Right lobe of liver (tissue), 6 donors: ENCODE data around the gene HELZ2. TPM values are rescaled to one million over a fixed set of nuclear protein-coding genes. Genes with fewer than 3 reads are reported as not detected.

Experiments
- ATAC-seq, 4 donors: fragments of 200-7000 bp; cut with Tn5 transposase; one replicate each; pipeline ENCODE4 v1.9.1; 2020; ENCODE audit warnings: mild to moderate bottlenecking in 4 of 4, moderate library complexity in 4 of 4
- DNase-seq, 3 donors: peaks; one replicate each; pipeline ENCODE4 v3.0.0-alpha.2; 2020
- H3K27ac ChIP-seq, 3 donors: fragments of 200-600 bp; one replicate each; pipeline ENCODE4 v1.8.0; 2022
- H3K27me3 ChIP-seq, 2 donors: fragments of 200-600 bp; one replicate each; pipeline ENCODE4 v1.8.0; 2022
- H3K36me3 ChIP-seq, 4 donors: fragments of 200-600 bp; sonication (generic) in 1 of 4; one replicate each; pipeline versions ENCODE4 v1.5.1 to v1.8.0; 2017 to 2022; ENCODE audit warnings: control low read depth in 1 of 4
- H3K4me1 ChIP-seq, 4 donors: fragments of 200-600 bp; sonication (generic) in 1 of 4; one replicate each; pipeline versions ENCODE4 v1.5.1 to v1.8.0; 2017 to 2022; ENCODE audit warnings: control low read depth in 1 of 4
- H3K4me3 ChIP-seq, 3 donors: fragments of 200-600 bp; one replicate each; pipeline ENCODE4 v1.8.0; 2022
- H3K9me3 ChIP-seq, 4 donors: fragments of 200-600 bp; sonication (generic) in 1 of 4; one replicate each; pipeline versions ENCODE4 v1.5.1 to v1.8.0; 2017 to 2022; ENCODE audit warnings: control low read depth in 1 of 4
- CTCF ChIP-seq, 4 donors: fragments of 200-600 bp in 3 of 4; fragments of 450-650 bp in 1 of 4; IDR thresholded peaks; one replicate each; pipeline versions ENCODE4 v1.5.1 to v1.8.0; 2016 to 2022; ENCODE audit warnings: antibody characterized with exemption in 4 of 4, mild to moderate bottlenecking in 2 of 4
- POLR2A ChIP-seq: fragments of 450-650 bp; IDR thresholded peaks from one replicate; pipeline ENCODE4 v1.6.1; 2017; ENCODE audit warnings: antibody characterized with exemption, mild to moderate bottlenecking
- WGBS: methylation state at CpG from one replicate; pipeline ENCODE4 v1.1.6; 2018; ENCODE audit warnings: low coverage, low lambda C conversion rate; ENCODE audit not compliant: insufficient coverage; ENCODE audit errors: missing lambda C conversion rate; 5-methylcytosine and 5-hydroxymethylcytosine counted together
- intact Hi-C, 2 donors: fragments of 100-400 bp; cut with DNase I; formaldehyde crosslinking; loops; one replicate each; pipeline versions ENCODE4 v1.11.2 to v1.14.1; 2022
- total RNA-seq, 6 experiments: library from RNA; depleted of rRNA in 2 of 6; stranded (reverse); fragments of >200 nt in 2 of 6; fragmentation: NEBNext Ultra II Directional in 3 of 6; extraction: Animal tissue kit (Norgen Biotek cat#: 25700) in 3 of 6; gene quantifications; one replicate each; pipeline versions ENCODE4 v1.1.0 to v1.2.4, GENCODE V29; 2016 to 2023
- donor health status: DM: no; HTN: yes; CAD: no.
- donor health status: DM: no; HTN: no; CAD: no.
- donor health status: DM: no; HTN: no; CAD: no.
- donor health status: DM: no; HTN: yes; CAD: no.
- donor health status: DM: no; HTN: yes; CAD: no.

The HELZ2 gene
- total RNA-seq, 6 experiments from 2014 or later: 14.8 to 30.3 (median 24.1) TPM

DNA sequence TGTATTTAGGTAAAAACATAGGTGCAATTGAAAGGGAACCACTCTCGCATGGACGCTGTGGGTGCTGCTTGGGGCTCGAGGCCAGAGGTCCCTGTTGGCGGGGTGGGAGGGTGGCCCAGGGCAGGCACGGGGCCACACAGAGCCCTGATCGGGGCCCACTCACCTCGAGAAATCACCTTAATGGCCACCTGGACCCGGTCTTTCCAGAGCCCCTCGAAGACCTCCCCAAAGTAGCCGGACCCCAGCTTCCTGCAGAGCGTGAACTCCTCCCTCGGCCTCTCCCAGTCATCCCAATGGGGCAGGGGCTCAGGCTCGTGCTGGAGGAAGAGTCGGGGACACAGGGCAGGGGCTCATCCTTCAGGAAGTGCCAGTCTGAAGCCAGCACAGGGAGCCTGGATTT lies 40.7 kb downstream of the HELZ2 start:
- 85% methylated on average over 5 of the region's 14 CpGs for WGBS
- Histone ChIP-seq H3K36me3 (no peaks in the 10 kb centered on the region), H3K4me1 (peaks cover 0 to 16% (median 7%) of the 10 kb centered on the region in 4 donors), H3K9me3 (no peaks in the 10 kb centered on the region), H3K27me3 (no peaks in the 10 kb centered on the region), H3K27ac (no peak overlapping the region), H3K4me3 (no peak overlapping the region)
- intact Hi-C loops: loop anchor here in 1 of 2 donors (10.0 kb wide), 1 partner anchor 441 kb away; the partner anchor contains the start of gene SAMD10
- no peak for ATAC-seq
- TF ChIP-seq POLR2A (no peak), CTCF (IDR thresholded peaks at IDR 0.05) (no peak)
- peak in 1 of 3 donors; percentile 39 for DNase-seq

DNA sequence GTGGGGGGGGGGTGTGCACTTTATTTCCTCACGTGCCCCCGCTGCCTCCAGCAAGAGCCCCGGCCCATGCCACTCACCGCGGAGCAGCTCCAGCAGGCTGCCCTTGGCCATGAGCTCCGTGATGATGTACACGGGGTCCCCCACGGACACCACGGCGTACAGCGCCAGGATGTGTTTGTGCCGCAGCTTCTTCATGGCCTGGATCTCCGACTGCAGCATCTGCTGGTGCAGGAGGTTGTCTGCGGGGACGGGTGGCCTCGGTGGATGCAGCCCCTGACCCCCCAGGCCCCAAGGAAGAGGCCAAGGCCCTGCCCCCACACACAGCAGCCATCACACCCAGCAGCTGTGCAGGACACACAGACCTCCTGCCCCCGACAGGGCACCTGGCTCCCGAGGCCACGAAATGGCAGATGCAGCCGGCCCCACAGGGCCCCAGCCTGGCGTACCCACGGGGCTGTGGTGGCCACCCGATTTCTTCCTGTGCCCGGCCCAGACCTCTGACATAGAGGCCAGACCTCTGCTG lies 41.5 kb downstream of the HELZ2 start:
- H3K27me3 ChIP-seq: no peaks in the 10 kb centered on the region
- TF ChIP-seq CTCF (IDR thresholded peaks at IDR 0.05): no peak
- no peak for TF ChIP-seq POLR2A
- WGBS: 87% methylated on average over 3 of the region's 24 CpGs
- DNase-seq (peak in 2 of 3 donors; percentile 43 to 56), ATAC-seq (no peak)
- H3K4me3 ChIP-seq: no peak overlapping the region
- H3K36me3 ChIP-seq: no peaks in the 10 kb centered on the region
- no peak overlapping the region for H3K27ac ChIP-seq
- H3K9me3 ChIP-seq: no peaks in the 10 kb centered on the region
- H3K4me1 ChIP-seq: peaks cover 0 to 13% (median 6%) of the 10 kb centered on the region in 4 donors
- intact Hi-C loops: loop anchor here in 1 of 2 donors (10.0 kb wide), 1 partner anchor 442 kb away; the partner anchor contains the start of gene SAMD10

DNA sequence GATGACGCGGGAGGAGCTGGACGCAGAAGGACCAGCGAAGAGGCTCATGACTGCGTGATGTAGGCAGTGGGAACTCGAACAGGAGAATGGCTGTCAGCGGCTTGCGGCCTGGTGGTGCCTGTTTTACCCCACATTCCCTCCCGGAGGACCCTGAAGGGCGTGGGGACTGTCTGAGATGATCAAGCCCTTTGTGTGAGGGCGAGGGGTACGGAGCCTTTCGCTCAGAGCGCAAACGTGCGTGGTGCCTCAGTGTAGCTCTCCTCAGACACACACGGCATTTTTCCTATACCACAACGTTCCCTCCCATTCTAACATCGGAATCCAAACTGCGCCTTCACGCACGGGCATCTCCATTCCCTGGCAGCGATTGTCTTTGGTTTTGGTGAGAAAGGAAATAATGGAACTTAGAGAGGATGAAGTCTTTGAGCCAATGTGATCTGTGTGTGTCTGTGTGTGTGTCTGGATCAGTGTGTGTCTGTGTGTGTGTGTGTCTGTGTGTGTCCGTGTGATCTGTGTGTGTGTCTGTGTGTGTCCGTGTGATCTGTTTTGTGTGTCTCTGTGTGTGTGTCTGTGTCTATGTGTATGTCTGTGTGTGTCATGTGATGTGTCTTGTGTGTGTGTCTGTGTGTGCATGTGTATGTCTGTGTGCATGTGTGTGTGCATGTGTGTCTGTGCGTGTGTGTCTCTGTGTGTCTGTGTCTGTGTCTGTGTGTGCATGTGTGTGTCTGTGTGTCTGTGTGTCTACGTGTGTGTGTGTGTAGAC lies 42.2 kb downstream of the HELZ2 start:
- peaks cover 0 to 8% (median 3%) of the 10 kb centered on the region in 4 donors for H3K4me1 ChIP-seq
- intact Hi-C loops: loop anchor here in 1 of 2 donors (10.0 kb wide), 1 partner anchor 443 kb away; the partner anchor contains the start of gene SAMD10
- DNase-seq (peak in 1 of 3 donors; percentile 26), ATAC-seq (no peak)
- H3K9me3 ChIP-seq: no peaks in the 10 kb centered on the region
- no peak overlapping the region for H3K4me3 ChIP-seq
- WGBS: 87% methylated on average over 17 of the region's 27 CpGs
- H3K27ac ChIP-seq: no peak overlapping the region
- H3K27me3 ChIP-seq: no peaks in the 10 kb centered on the region
- H3K36me3 ChIP-seq: no peaks in the 10 kb centered on the region
- no peak for TF ChIP-seq POLR2A
- TF ChIP-seq CTCF (IDR thresholded peaks at IDR 0.05): no peak

DNA sequence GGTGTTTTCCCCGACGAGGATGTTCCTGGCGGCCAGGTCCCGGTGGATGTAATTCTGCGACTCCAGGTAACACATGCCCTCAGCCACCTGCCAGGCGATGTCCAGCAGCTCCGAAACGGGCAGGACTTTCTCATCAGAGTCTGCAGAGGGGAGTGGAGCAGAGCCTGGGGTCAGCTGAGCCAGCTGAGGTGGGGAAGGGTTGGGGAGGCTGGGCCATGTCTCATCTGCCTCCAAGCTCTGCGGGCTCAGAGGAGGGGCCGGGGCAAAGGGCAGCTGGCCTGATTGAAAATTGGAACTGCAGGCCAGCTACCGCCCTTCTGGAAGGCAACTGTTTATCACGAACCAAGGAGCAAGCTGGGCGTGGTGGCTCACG lies 43.3 kb downstream of the HELZ2 start:
- H3K9me3 ChIP-seq: no peaks in the 10 kb centered on the region
- H3K4me1 ChIP-seq: peaks cover 0 to 8% (median 2%) of the 10 kb centered on the region in 4 donors
- H3K4me3 ChIP-seq: no peak overlapping the region
- no peaks in the 10 kb centered on the region for H3K36me3 ChIP-seq
- intact Hi-C loops: loop anchor here in 1 of 2 donors (10.0 kb wide), 1 partner anchor 444 kb away; the partner anchor contains the start of gene SAMD10
- no peak for ATAC-seq
- H3K27ac ChIP-seq: no peak overlapping the region
- DNase-seq: peak; percentile 30 to 48 (median 46)
- no peaks in the 10 kb centered on the region for H3K27me3 ChIP-seq
- TF ChIP-seq POLR2A: no peak
- TF ChIP-seq CTCF (IDR thresholded peaks at IDR 0.05): no peak
- WGBS: 49% methylated on average over 4 of the region's 14 CpGs
